Upper lobe of left lung (tissue), 6 donors: ENCODE results near the gene ERI3. TPM values are rescaled to one million over a fixed set of nuclear protein-coding genes. Genes with fewer than 3 reads are reported as not detected.

Experiments
- ATAC-seq, 2 donors: fragments of 200-7000 bp; cut with Tn5 transposase; one replicate each; pipeline ENCODE4 v1.9.1; 2022; ENCODE audit warnings: mild to moderate bottlenecking in 2 of 2, moderate library complexity in 2 of 2; ENCODE audit not compliant: low FRiP score in 2 of 2
- DNase-seq, 2 donors: peaks; one replicate each; pipeline ENCODE4 v3.0.0-alpha.2; 2019 to 2020
- H3K27ac ChIP-seq, 4 donors: fragments of 200-600 bp; sonication (generic); one replicate each; pipeline ENCODE4 v1.5.1; 2016 to 2019
- H3K27me3 ChIP-seq, 4 donors: fragments of 200-600 bp; sonication (generic); one replicate each; pipeline ENCODE4 v1.5.1; 2017 to 2019
- H3K36me3 ChIP-seq, 4 donors: fragments of 200-600 bp; sonication (generic); one replicate each; pipeline ENCODE4 v1.5.1; 2016 to 2019
- H3K4me1 ChIP-seq, 4 donors: fragments of 200-600 bp; sonication (generic); one replicate each; pipeline ENCODE4 v1.5.1; 2018 to 2019
- H3K4me3 ChIP-seq, 4 donors: fragments of 200-600 bp; sonication (generic); one replicate each; pipeline ENCODE4 v1.5.1; 2017 to 2019; ENCODE audit warnings: mild to moderate bottlenecking in 2 of 4, moderate library complexity in 1 of 4
- H3K9me3 ChIP-seq, 4 donors: fragments of 200-600 bp; sonication (generic); one replicate each; pipeline ENCODE4 v1.5.1; 2018 to 2019
- CTCF ChIP-seq, 6 experiments: fragments of 450-650 bp in 4 of 6; fragments of 200-600 bp in 2 of 6; sonication (generic) in 2 of 6; IDR thresholded peaks; one replicate each; pipeline ENCODE4 v1.5.1; 2016 to 2019; ENCODE audit warnings: antibody characterized with exemption in 6 of 6
- EP300 ChIP-seq, 4 donors: sonication (generic); formaldehyde crosslinking; IDR thresholded peaks; one replicate each; pipeline ENCODE4 v1.5.1; 2017; ENCODE audit warnings: antibody characterized with exemption in 4 of 4, control low read depth in 2 of 4
- POLR2A ChIP-seq, 4 donors: fragments of 450-650 bp; IDR thresholded peaks; one replicate each; pipeline ENCODE4 v1.5.1; 2016 to 2017; ENCODE audit warnings: antibody characterized with exemption in 4 of 4, mild to moderate bottlenecking in 2 of 4
- POLR2AphosphoS5 ChIP-seq, 2 donors: sonication (generic); formaldehyde crosslinking; IDR thresholded peaks; one replicate each; pipeline ENCODE4 v1.5.1; 2017; ENCODE audit warnings: antibody characterized with exemption in 2 of 2
- WGBS, 2 donors: methylation state at CpG; one replicate each; pipeline ENCODE4 v1.1.5; 2017 to 2018; 5-methylcytosine and 5-hydroxymethylcytosine counted together
- total RNA-seq, 6 donors: library from RNA; depleted of rRNA in 4 of 6; stranded (reverse); fragments of >200 nt in 4 of 6; gene quantifications; one replicate each; pipeline versions ENCODE4 v1.1.0 to v1.2.1, GENCODE V29; 2016 to 2021
- donor health status: DM: no; HTN: no; CAD: no; lungs with moderate emphysema.
- donor health status: DM: no; HTN: yes; CAD: no; lungs with severe emphysema.

Gene ERI3
- total RNA-seq, 6 donors from 2014 or later, result 27.0 to 43.7 (median 39.3) TPM

DNA sequence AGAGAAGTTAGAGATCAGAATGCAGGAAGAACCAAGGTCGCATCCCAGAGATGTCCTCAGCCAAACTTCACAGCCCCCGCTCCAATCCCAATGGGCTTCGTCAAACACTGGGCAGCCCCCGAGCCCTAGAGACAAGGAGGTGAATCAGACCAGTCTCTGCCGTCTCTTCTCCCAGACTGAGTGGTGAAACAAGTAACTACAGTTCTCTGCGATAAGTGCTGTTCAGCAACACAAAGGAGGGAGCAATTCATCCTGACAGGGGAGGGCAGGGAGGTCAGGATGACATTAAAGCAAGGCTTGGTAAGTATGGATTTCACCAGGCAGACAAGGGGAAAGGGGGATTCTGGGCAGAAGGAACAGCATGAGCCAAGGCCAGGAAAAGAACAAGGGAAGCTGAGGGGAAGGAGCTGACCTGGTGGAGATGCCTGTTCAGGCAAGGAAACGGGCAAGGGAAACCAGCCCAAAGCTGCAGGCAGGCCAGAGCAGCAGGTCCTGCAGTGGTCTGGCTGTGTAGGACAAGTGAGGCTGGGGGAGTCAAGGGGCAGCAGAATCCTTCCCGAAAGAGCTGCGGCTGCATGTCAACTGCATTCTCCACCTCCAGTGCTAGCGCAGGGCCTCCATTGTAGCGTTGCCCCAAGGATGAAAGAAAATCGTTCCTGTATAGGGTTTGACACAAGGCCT lies 13.6 kb upstream of the ERI3 start:
- no peaks in the 10 kb centered on the region for H3K9me3 ChIP-seq
- no peak overlapping the region for H3K4me3 ChIP-seq
- no peaks in the 10 kb centered on the region for H3K4me1 ChIP-seq
- no peaks in the 10 kb centered on the region for H3K36me3 ChIP-seq
- TF ChIP-seq CTCF (IDR thresholded peaks at IDR 0.05), result no peak
- TF ChIP-seq EP300 (IDR thresholded peaks at IDR 0.05), result no peak
- no peak for TF ChIP-seq POLR2A (IDR thresholded peaks at IDR 0.05)
- no peak for TF ChIP-seq POLR2AphosphoS5 (IDR thresholded peaks at IDR 0.05)
- ATAC-seq (no peak), DNase-seq (no peak)
- WGBS, 2 donors, result 82 to 86% methylated on average over 12 of the region's 12 CpGs
- no peak overlapping the region for H3K27ac ChIP-seq
- H3K27me3 ChIP-seq, result no peaks in the 10 kb centered on the region

DNA sequence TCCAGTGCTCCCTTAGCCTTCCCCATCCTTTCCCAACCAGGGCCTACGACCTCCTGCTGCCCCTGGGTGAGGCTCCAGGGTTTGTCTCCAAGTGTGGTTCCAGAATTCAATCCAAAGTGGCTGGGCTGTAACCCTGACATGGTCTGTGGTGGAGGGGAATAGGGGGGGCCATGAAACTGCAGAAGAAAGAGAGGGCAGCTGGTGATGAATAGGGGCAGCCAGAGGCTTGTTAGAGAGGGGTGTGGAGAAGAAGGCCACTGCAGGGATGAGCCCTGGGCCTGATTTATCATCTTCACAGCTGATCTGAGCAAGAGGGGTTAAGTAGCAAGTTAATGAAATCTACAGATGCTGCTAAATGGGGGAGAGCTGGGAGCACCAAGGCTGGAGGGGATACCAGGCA lies 12.9 kb upstream of the ERI3 start:
- Histone ChIP-seq H3K9me3 (no peaks in the 10 kb centered on the region), H3K27me3 (no peaks in the 10 kb centered on the region), H3K36me3 (no peaks in the 10 kb centered on the region), H3K27ac (no peak overlapping the region), H3K4me3 (no peak overlapping the region), H3K4me1 (no peaks in the 10 kb centered on the region)
- TF ChIP-seq POLR2A (IDR thresholded peaks at IDR 0.05) (no peak), POLR2AphosphoS5 (IDR thresholded peaks at IDR 0.05) (no peak), EP300 (IDR thresholded peaks at IDR 0.05) (no peak), CTCF (IDR thresholded peaks at IDR 0.05) (no peak)
- 89 to 93% methylated on average over 1 of the region's 1 CpG for WGBS, 2 donors
- no peak for ATAC-seq
- DNase-seq, result no peak

DNA sequence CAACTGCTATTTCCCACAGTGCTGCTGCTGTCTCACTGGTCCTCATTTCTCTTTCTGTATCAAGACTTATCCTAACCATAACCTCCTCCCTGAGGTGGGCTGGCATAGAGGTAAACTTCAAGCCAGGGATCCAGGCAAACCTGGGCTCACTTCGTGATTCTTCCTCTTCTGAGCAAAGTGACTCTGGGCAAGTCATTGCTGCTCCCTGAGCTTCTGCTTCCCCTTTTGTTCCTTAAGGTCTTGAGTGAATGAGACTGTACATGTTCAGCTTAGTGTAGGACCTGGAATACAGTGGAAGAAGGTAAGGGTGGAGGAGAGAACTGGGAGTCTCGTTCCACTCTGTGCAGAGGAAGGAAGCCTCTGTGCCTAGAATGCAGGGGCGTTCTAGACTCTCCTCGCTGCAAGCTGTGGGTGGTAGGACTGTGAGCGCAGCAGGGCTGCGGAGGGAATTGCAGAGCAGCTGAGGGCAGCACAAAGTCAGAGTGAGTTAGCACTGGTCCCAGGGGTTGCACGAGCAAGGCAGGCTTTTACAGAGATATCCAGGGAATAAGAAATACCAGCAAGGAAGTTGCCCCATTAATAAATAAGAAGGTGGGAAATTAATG lies 11.4 kb upstream of the ERI3 start:
- Histone ChIP-seq H3K27me3 (no peaks in the 10 kb centered on the region), H3K9me3 (no peaks in the 10 kb centered on the region), H3K27ac (no peak overlapping the region), H3K4me3 (no peak overlapping the region), H3K4me1 (no peaks in the 10 kb centered on the region), H3K36me3 (no peaks in the 10 kb centered on the region)
- no peak for DNase-seq
- no peak for TF ChIP-seq CTCF (IDR thresholded peaks at IDR 0.05)
- no peak for ATAC-seq
- WGBS, 2 donors, result 77 to 92% methylated on average over 7 of the region's 7 CpGs

DNA sequence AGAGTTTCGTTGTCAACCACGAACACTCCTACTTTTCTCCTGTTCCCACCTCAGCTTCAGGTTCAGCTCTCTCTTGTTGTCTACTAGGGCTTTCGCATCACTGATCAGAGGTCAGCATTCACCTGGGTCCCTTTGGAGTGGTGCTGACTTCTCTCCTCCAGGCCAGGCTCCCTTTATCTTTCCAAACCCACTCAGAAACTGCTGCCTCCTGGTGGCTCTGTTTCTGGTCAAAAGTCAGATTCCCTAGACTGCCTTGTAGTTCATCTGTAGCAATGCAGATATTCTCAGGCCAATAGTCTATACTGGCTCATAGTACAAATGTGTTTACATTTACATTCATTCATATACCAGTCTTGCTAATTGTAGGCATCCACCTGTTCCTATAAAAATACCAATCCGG lies 6.4 kb upstream of the ERI3 start:
- TF ChIP-seq POLR2A (IDR thresholded peaks at IDR 0.05) (no peak), POLR2AphosphoS5 (IDR thresholded peaks at IDR 0.05) (no peak), EP300 (IDR thresholded peaks at IDR 0.05) (no peak), CTCF (IDR thresholded peaks at IDR 0.05) (no peak)
- ATAC-seq, result no peak
- Histone ChIP-seq H3K9me3 (no peaks in the 10 kb centered on the region), H3K4me3 (no peak overlapping the region), H3K4me1 (no peaks in the 10 kb centered on the region), H3K27ac (no peak overlapping the region), H3K36me3 (no peaks in the 10 kb centered on the region), H3K27me3 (no peaks in the 10 kb centered on the region)
- whole genome bisulfite sequencing, 2 donors, result 68 to 76% methylated on average over 4 of the region's 4 CpGs
- no peak for DNase-seq
